Mesothelial cell of epicardium (in vitro differentiated cells): ENCODE data around the gene GSG1L. TPM values are rescaled to one million over a fixed set of nuclear protein-coding genes. Genes with fewer than 3 reads are reported as not detected.

ENCODE experiments used
- DNase-seq, 2 experiments: peaks; one replicate each; pipeline ENCODE4 v3.0.0; 2021; ENCODE audit warnings: low spot score in 2 of 2; ENCODE audit not compliant: unreplicated experiment in 2 of 2
- H3K27ac Mint-ChIP-seq: 2 replicates; pipeline ENCODE4 v1.8.0; 2021; ENCODE audit warnings: mixed read lengths
- H3K27me3 Mint-ChIP-seq: 2 replicates; pipeline ENCODE4 v1.8.0; 2021; ENCODE audit warnings: low read depth, mixed read lengths
- H3K36me3 Mint-ChIP-seq: 2 replicates; pipeline ENCODE4 v1.8.0; 2021; ENCODE audit warnings: mixed read lengths
- H3K4me1 Mint-ChIP-seq: 2 replicates; pipeline ENCODE4 v1.8.0; 2021; ENCODE audit warnings: mixed read lengths
- H3K4me3 Mint-ChIP-seq: 2 replicates; pipeline ENCODE4 v1.8.0; 2021; ENCODE audit warnings: mild to moderate bottlenecking, moderate library complexity, mixed read lengths
- H3K9me3 Mint-ChIP-seq: 2 replicates; pipeline ENCODE4 v1.8.0; 2021; ENCODE audit warnings: mixed read lengths
- CTCF ChIP-seq: fragments of 200-600 bp; sonication (generic); IDR thresholded peaks from one replicate; pipeline ENCODE4 v1.5.0; 2021; ENCODE audit warnings: antibody characterized with exemption; ENCODE audit not compliant: unreplicated experiment
- total RNA-seq: library from RNA; stranded (reverse); gene quantifications from 3 replicates; pipeline ENCODE4 v1.2.1, GENCODE V29; 2021

Gene GSG1L
- total RNA-seq, 1 donor from 2014 or later = 1.7 TPM

GRCh38 chr16:27903046-27903655 lies 160.4 kb downstream of the GSG1L start:
- no peaks in the 10 kb centered on the region for H3K4me1 Mint-ChIP-seq
- peaks cover 49% of the 10 kb centered on the region for H3K27me3 Mint-ChIP-seq
- no peak overlapping the region for H3K4me3 Mint-ChIP-seq
- DNase-seq = no peak
- no peak for TF ChIP-seq CTCF
- no peaks in the 10 kb centered on the region for H3K9me3 Mint-ChIP-seq
- H3K27ac Mint-ChIP-seq = no peak overlapping the region
- no peaks in the 10 kb centered on the region for H3K36me3 Mint-ChIP-seq

GRCh38 chr16:27902551-27902950 lies 161.0 kb downstream of the GSG1L start:
- Mint-ChIP-seq H3K9me3 (no peaks in the 10 kb centered on the region), H3K27me3 (peaks cover 44% of the 10 kb centered on the region), H3K4me3 (no peak overlapping the region), H3K27ac (no peak overlapping the region), H3K4me1 (no peaks in the 10 kb centered on the region), H3K36me3 (no peaks in the 10 kb centered on the region)
- DNase-seq = no peak
- no peak for TF ChIP-seq CTCF

GRCh38 chr16:27901956-27902355 lies 161.6 kb downstream of the GSG1L start:
- Mint-ChIP-seq H3K4me3 (no peak overlapping the region), H3K36me3 (no peaks in the 10 kb centered on the region), H3K9me3 (no peaks in the 10 kb centered on the region), H3K27me3 (peaks cover 42% of the 10 kb centered on the region), H3K27ac (no peak overlapping the region), H3K4me1 (no peaks in the 10 kb centered on the region)
- DNase-seq = no peak
- no peak for TF ChIP-seq CTCF

- H3K4me3 Mint-ChIP-seq = no peak overlapping the region
- no peaks in the 10 kb centered on the region for H3K4me1 Mint-ChIP-seq
- peaks cover 41% of the 10 kb centered on the region for H3K27me3 Mint-ChIP-seq
- no peak for DNase-seq
- no peak for TF ChIP-seq CTCF
- no peak overlapping the region for H3K27ac Mint-ChIP-seq
- no peaks in the 10 kb centered on the region for H3K36me3 Mint-ChIP-seq
- no peaks in the 10 kb centered on the region for H3K9me3 Mint-ChIP-seq
Observed at GRCh38 chr16:27899736-27900135, 163.8 kb downstream of the GSG1L start.

- Mint-ChIP-seq H3K27ac (no peak overlapping the region), H3K36me3 (no peaks in the 10 kb centered on the region), H3K4me3 (no peak overlapping the region), H3K4me1 (no peaks in the 10 kb centered on the region), H3K9me3 (no peaks in the 10 kb centered on the region), H3K27me3 (peaks cover 48% of the 10 kb centered on the region)
- TF ChIP-seq CTCF = no peak
- no peak for DNase-seq
Observed at GRCh38 chr16:27894386-27894785, 169.1 kb downstream of the GSG1L start.

- H3K9me3 Mint-ChIP-seq = no peaks in the 10 kb centered on the region
- no peak overlapping the region for H3K4me3 Mint-ChIP-seq
- H3K27me3 Mint-ChIP-seq = peaks cover 55% of the 10 kb centered on the region
- no peak for TF ChIP-seq CTCF
- H3K36me3 Mint-ChIP-seq = no peaks in the 10 kb centered on the region
- no peak for DNase-seq
- H3K27ac Mint-ChIP-seq = no peak overlapping the region
- no peaks in the 10 kb centered on the region for H3K4me1 Mint-ChIP-seq
Observed at GRCh38 chr16:27892879-27893278, 170.6 kb downstream of the GSG1L start.
